ENCODE measurements around the gene SLC13A4.

DNA sequence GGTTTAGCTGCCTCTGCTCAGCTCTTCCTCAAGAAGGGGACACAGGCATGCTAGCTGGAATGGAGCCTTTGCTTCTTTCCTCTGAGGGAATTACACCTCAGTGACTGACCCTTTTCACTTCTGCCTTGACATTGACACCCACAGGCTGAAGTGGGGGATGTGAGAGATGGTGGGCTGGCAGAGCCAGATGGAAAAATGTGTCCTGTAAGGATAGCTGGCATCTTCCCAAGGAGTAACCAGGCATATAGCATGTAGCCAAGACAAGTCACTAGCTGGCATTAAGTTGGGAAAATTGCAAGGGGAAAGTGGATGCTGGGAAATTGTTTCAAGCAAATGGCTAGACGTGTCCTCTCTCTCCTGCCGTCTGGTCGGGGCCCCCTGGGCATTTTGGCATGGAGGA is 45.8 kb downstream of the SLC13A4 start:
- TF ChIP-seq, protein P1, sequence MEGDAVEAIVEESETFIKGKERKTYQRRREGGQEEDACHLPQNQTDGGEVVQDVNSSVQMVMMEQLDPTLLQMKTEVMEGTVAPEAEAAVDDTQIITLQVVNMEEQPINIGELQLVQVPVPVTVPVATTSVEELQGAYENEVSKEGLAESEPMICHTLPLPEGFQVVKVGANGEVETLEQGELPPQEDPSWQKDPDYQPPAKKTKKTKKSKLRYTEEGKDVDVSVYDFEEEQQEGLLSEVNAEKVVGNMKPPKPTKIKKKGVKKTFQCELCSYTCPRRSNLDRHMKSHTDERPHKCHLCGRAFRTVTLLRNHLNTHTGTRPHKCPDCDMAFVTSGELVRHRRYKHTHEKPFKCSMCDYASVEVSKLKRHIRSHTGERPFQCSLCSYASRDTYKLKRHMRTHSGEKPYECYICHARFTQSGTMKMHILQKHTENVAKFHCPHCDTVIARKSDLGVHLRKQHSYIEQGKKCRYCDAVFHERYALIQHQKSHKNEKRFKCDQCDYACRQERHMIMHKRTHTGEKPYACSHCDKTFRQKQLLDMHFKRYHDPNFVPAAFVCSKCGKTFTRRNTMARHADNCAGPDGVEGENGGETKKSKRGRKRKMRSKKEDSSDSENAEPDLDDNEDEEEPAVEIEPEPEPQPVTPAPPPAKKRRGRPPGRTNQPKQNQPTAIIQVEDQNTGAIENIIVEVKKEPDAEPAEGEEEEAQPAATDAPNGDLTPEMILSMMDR (IDR thresholded peaks at IDR 0.05; ENCODE audit: borderline replicate concordance, extremely low read depth, low read length, poor library complexity, severe bottlenecking): no peak
- TF ChIP-seq EZH2 (IDR thresholded peaks at IDR 0.05; ENCODE audit: borderline replicate concordance, low read depth, low read length, severe bottlenecking): no peak

All from DND-41 (cell line).